Erythroblast (primary cell): Measurements from ENCODE around the gene CCNQ.

ENCODE experiments used
- GATA1 ChIP-seq: IDR thresholded peaks from 2 replicates; pipeline ENCODE4 v1.6.1; 2011; ENCODE audit warnings: low read depth, mild to moderate bottlenecking, control low read depth, low read length, moderate library complexity
- POLR2A ChIP-seq: IDR thresholded peaks from 2 replicates; pipeline ENCODE4 v1.6.1; 2011; ENCODE audit warnings: mild to moderate bottlenecking, low read length

DNA sequence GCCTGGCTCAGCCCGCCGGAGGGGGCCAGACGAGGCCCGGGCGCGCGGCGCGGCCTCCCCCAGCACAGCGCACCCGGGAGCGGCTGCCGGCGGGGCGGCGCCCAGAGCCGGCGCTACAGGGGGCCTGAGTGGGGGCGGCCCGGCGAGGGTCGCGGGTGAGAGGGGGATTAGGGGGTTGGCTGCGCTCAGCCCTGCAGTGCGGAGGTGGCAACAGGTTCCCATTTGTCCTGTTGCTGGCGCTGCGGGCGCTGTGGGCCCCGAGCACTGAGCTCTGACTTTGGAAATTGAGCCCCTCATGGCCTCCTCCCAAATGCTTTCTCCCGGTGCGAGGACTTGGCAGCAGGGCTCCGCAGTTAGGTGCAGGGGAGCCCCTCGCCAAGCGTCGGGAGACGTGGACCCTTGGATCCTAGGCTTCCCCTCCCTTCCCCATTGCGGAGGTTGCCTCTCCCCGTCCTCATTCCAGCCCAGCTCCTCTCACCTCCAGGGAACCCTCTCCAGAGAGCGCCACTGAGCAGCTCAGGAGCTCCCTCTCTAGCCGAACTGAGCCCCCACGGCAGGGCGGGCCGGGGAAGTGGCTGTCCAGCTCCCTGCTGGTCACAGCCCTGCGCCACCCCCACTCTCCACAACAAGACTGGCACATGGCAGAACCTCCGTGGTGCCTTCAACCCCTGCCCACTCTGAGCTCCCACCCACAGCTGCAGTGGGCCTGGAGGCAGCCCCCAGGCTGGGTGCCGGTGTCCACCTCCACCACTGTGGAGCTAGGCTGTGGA, 45.6 kb upstream of the CCNQ start:
- no peak for TF ChIP-seq POLR2A
- TF ChIP-seq GATA1, result no peak
